ENCODE measurements around the gene LHPP. TPM values are rescaled to one million over a fixed set of nuclear protein-coding genes. Genes with fewer than 3 reads are reported as not detected.
A peak's percentile ranks its signal among the peaks of the same experiment; 100 is the strongest.

LHPP gene
- total and polyA plus RNA-seq, 10 of the 15 experiments (the other 5 are each of a cell fraction or from before 2014, with no cell fraction given), result 0.79 to 9.8 (median 6.7) TPM

DNA sequence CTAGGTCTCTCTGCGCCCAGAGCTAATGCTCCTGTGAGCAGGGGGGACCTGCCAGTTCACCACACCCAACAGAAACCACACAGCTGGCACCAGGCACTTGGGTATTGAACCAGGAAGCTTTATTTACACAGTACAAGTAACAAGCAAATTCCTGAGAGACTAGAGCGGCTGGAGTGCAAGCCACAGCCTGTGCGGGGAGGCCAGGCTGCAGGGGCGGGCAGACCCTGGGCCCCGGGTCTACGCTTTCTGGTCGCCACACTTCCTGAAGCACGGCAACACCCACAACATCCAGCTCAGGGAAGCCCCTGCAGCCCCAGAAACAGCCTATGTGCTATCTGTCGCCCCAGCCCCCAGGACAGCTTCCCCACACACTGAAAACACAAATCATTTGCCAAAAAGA, 157.6 kb downstream of the LHPP start:
- POLR2A ChIA-PET, result no interaction called here
- SMC1A ChIA-PET (ENCODE audit: uncharacterized antibody, unreplicated experiment), result interaction anchor here (0.7 to 1.8 kb wide), 7 partner anchors 21 to 126 kb away, joined by 3 to 13 read pairs (median 3); no protein-coding TSS in a partner anchor
- H2AFZ ChIP-seq (ENCODE audit: control insufficient read depth, low read depth, low read length), result no peak overlapping the region; the same call in 1 of the 2 replicates
- H3K9ac ChIP-seq (ENCODE audit: control insufficient read depth, insufficient read depth, low read length), result peak overlapping the region; percentile 37; the same call in 1 of the 2 replicates
- in situ Hi-C loops (cut with MboI), result no loop called here
- 20% methylated on average over 9 of the region's 9 CpGs for WGBS (ENCODE audit: insufficient coverage, insufficient replicate concordance, low lambda C conversion rate, missing lambda C conversion rate)
- peaks cover 0 to 13% of the 10 kb centered on the region in 2 experiments; a peak in 2 of 4 replicates for H3K36me3 ChIP-seq (ENCODE audit: control insufficient read depth in 2 of 2, insufficient read depth in 2 of 2, low read length in 1 of 2)
- TF ChIP-seq SIN3A (IDR thresholded peaks at IDR 0.05; ENCODE audit: low read depth, low read length), result no peak
- peak; percentile 14 for TF ChIP-seq MEF2B (IDR thresholded peaks at IDR 0.05; ENCODE audit: partially characterized antibody, poor library complexity, severe bottlenecking)
- no peak for TF ChIP-seq RCOR1 (conservative IDR thresholded peaks at IDR 0.05; ENCODE audit: low read depth, low read length)
- peak; percentile 33; the same call in 1 of the 2 replicates for TF ChIP-seq RUNX3 (IDR thresholded peaks at IDR 0.05; ENCODE audit: low read length)
- TF ChIP-seq BHLHE40 (IDR thresholded peaks at IDR 0.05; ENCODE audit: borderline replicate concordance in 1 of 2, low read depth in 2 of 2, low read length in 1 of 2), result 0 out of 4 replicates have a peak, but pooled peaks of 1 of the 2 experiments have one; percentile 4
- 0 out of 2 replicates have a peak, but pooled peaks have one; percentile 8 for TF ChIP-seq IKZF1 (conservative IDR thresholded peaks at IDR 0.05)
- TF ChIP-seq, protein P1, sequence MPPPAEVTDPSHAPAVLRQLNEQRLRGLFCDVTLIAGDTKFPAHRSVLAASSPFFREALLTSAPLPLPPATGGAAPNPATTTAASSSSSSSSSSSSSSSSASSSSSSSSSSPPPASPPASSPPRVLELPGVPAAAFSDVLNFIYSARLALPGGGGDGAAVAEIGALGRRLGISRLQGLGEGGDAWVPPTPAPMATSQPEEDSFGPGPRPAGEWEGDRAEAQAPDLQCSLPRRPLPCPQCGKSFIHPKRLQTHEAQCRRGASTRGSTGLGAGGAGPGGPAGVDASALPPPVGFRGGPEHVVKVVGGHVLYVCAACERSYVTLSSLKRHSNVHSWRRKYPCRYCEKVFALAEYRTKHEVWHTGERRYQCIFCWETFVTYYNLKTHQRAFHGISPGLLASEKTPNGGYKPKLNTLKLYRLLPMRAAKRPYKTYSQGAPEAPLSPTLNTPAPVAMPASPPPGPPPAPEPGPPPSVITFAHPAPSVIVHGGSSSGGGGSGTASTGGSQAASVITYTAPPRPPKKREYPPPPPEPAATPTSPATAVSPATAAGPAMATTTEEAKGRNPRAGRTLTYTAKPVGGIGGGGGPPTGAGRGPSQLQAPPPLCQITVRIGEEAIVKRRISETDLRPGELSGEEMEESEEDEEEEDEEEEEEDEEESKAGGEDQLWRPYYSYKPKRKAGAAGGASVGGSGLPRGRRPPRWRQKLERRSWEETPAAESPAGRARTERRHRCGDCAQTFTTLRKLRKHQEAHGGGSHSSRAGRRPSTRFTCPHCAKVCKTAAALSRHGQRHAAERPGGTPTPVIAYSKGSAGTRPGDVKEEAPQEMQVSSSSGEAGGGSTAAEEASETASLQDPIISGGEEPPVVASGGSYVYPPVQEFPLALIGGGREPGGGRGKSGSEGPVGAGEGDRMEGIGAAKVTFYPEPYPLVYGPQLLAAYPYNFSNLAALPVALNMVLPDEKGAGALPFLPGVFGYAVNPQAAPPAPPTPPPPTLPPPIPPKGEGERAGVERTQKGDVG (CRISPR knock-in tag; IDR thresholded peaks at IDR 0.05), result no peak
- TF ChIP-seq, protein P2, sequence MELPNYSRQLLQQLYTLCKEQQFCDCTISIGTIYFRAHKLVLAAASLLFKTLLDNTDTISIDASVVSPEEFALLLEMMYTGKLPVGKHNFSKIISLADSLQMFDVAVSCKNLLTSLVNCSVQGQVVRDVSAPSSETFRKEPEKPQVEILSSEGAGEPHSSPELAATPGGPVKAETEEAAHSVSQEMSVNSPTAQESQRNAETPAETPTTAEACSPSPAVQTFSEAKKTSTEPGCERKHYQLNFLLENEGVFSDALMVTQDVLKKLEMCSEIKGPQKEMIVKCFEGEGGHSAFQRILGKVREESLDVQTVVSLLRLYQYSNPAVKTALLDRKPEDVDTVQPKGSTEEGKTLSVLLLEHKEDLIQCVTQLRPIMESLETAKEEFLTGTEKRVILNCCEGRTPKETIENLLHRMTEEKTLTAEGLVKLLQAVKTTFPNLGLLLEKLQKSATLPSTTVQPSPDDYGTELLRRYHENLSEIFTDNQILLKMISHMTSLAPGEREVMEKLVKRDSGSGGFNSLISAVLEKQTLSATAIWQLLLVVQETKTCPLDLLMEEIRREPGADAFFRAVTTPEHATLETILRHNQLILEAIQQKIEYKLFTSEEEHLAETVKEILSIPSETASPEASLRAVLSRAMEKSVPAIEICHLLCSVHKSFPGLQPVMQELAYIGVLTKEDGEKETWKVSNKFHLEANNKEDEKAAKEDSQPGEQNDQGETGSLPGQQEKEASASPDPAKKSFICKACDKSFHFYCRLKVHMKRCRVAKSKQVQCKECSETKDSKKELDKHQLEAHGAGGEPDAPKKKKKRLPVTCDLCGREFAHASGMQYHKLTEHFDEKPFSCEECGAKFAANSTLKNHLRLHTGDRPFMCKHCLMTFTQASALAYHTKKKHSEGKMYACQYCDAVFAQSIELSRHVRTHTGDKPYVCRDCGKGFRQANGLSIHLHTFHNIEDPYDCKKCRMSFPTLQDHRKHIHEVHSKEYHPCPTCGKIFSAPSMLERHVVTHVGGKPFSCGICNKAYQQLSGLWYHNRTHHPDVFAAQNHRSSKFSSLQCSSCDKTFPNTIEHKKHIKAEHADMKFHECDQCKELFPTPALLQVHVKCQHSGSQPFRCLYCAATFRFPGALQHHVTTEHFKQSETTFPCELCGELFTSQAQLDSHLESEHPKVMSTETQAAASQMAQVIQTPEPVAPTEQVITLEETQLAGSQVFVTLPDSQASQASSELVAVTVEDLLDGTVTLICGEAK (IDR thresholded peaks at IDR 0.05; ENCODE audit: borderline replicate concordance), result peak; percentile 80
- no peak for TF ChIP-seq POLR2AphosphoS5 (IDR thresholded peaks at IDR 0.05; ENCODE audit: low read length)
- no TSS peak for BruUV-seq (replicated peaks)
- ATAC-seq, result peak; percentile 68
- FAIRE-seq, result peak; percentile 47
- H3K27me3 ChIP-seq (replicated peaks in 1 of 2; ENCODE audit: control insufficient read depth in 2 of 2, insufficient read depth in 2 of 2, low read length in 1 of 2), result no peaks in the 10 kb centered on the region
- no peak for DNase-seq (ENCODE audit: low read depth, low spot score)
- H3K4me2 ChIP-seq (ENCODE audit: control insufficient read depth, insufficient read depth), result peak overlapping the region; percentile 77
- H3K79me2 ChIP-seq (ENCODE audit: control insufficient read depth, insufficient read depth, low read length), result no peaks in the 10 kb centered on the region
- H3K4me1 ChIP-seq (ENCODE audit: control insufficient read depth, insufficient read depth, low read length), result peaks cover 44% of the 10 kb centered on the region
- no peaks in the 10 kb centered on the region for H3K9me3 ChIP-seq (replicated peaks; ENCODE audit: control insufficient read depth, insufficient read depth, low read length)
- intact Hi-C loops (cut with micrococcal nuclease; ENCODE audit: unreplicated experiment), result no loop called here
- RAD21 ChIA-PET (ENCODE audit: unreplicated experiment), result interaction anchor here (0.9 to 4.8 kb wide), 6 partner anchors 18 to 122 kb away, joined by 3 to 35 read pairs (median 4); no protein-coding TSS in a partner anchor
- H4K20me1 ChIP-seq (ENCODE audit: control insufficient read depth, insufficient read depth), result no peaks in the 10 kb centered on the region
- CTCF ChIA-PET, result interaction anchor here (1.3 to 3.9 kb wide), 2 partner anchors 80 to 122 kb away, joined by 4 to 30 read pairs; no protein-coding TSS in a partner anchor
- H3K27ac ChIP-seq (ENCODE audit: control insufficient read depth, insufficient read depth), result peak overlapping the region; percentile 25
- peak overlapping the region; percentile 49; the same call in 1 of the 2 replicates for H3K4me3 ChIP-seq
